NCI-H2107 treated with DMSO at 0.1 percent for 48 hours (cell line): ENCODE data around the gene MPP3.

Experiments used
- DNase-seq: peaks from one replicate; lab custom pipeline; 2025; ENCODE audit not compliant: unreplicated experiment; lab: John Stamatoyannopoulos, UW

MPP3 gene

DNA sequence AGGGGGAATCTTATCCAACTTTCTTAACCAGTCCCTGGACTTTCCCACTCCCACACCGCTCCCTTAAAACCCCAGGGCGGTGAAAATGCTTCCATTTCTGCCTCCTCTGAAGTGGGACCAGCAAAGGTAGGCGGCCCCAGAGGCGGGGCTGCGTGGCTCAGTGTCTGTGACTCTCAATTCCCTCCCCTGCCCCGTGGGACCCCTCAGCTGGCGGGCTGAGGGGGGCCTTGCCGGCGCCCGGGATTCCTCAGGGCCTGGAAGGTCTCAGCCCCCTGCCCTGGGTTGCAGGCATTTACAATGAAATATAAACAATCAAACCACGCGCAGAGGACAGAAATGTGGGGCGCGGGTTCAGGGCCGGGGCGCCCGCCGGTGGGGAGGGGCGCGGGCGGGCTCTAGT, 78.0 kb downstream of the MPP3 start:
- DNase-seq, result no peak

DNA sequence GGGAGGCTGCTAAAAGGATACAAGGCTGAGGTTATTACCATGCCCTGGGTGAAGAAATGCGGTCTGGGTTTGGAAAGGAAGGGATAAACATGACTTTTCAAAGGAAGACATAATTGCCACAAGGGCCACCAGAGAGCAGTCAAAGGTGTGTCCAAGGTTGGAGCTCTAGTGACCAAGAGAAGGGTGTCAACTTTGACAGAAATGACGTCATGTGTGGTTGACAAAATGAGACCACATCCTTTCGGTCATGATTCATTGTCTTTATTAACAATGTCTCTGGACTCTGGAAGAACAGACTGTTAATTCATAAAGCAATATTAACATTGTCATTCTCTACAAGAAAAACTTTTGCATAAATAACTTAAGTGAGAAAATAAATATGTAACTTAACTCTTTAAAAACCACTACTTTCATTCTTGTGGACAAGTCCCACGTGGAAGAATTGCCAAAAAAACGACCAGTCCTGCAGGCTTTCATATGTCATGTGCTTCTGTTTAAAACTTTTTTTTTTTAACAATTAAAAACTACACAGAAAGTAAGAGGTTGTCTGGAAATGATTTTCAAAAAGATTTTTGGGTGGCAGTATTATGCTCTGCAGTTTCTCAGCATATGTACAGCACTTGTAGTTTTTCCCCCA, 79.3 kb downstream of the MPP3 start:
- DNase-seq, result no peak
